ENCODE results near the gene SMAD5. TPM values are rescaled to one million over a fixed set of nuclear protein-coding genes. Genes with fewer than 3 reads are reported as not detected.
A peak's percentile ranks its signal among the peaks of the same experiment; 100 is the strongest.

The SMAD5 gene
- total and polyA plus RNA-seq, 2 of the 4 experiments (the other 2 are of a cell fraction) = 37.4 to 101 TPM

GRCh38 chr5:136191304-136192014, 58.8 kb downstream of the SMAD5 start:
- H4K5ac ChIP-seq (ENCODE audit: low read depth, low read length) = no peak overlapping the region
- peak overlapping the region; percentile 26 for H2AK9ac ChIP-seq (replicated peaks; ENCODE audit: low read depth, low read length, poor library complexity)
- WGBS, 2 experiments (ENCODE audit: extremely low coverage in 2 of 2, insufficient read length in 1 of 2) = 6% methylated on average over 17 of the region's 44 CpGs; no CpG with 5 or more reads in 1 of the 2 experiments
- DNase-seq (peak; percentile 20), ATAC-seq (ENCODE audit: low read depth) (peak; percentile 27)
- H2BK20ac ChIP-seq (ENCODE audit: low read depth, low read length) = no peak overlapping the region
- no peak overlapping the region for H3K14ac ChIP-seq (replicated peaks; ENCODE audit: low read depth, low read length)
- ChIA-PET CTCF (interaction anchor here (0.9 kb wide), 1 partner anchor 12 kb away, joined by 3 read pairs; no protein-coding TSS in a partner anchor), POLR2A (ENCODE audit: unreplicated experiment) (no interaction called here)
- no peaks in the 10 kb centered on the region for H3K79me1 ChIP-seq (ENCODE audit: low read depth in 1 of 2, low read length in 2 of 2)
- H3K18ac ChIP-seq (ENCODE audit: low read depth, low read length) = no peak overlapping the region
- H3K4ac ChIP-seq (ENCODE audit: low read depth, low read length) = no peak overlapping the region
- no peak overlapping the region for H3K4me3 ChIP-seq (ENCODE audit: insufficient read depth, low read depth, low read length)
- no peak overlapping the region for H3K27ac ChIP-seq (ENCODE audit: insufficient read depth, low read length)
- in situ Hi-C loops (cut with MboI; ENCODE audit: low sequenced_read_pairs) (no loop called here), dilution Hi-C loops (cut with HindIII; ENCODE audit: low sequenced_read_pairs, unreplicated experiment) (no loop called here), intact Hi-C loops (cut with micrococcal nuclease) (no loop called here)
- no peak overlapping the region for H4K8ac ChIP-seq (ENCODE audit: low read depth in 2 of 2, low read length in 2 of 2)
- no peak overlapping the region for H2BK15ac ChIP-seq (ENCODE audit: low read depth, low read length)
- peak overlapping the region; percentile 71; the same call in 1 of the 2 replicates for H3K4me2 ChIP-seq (ENCODE audit: low read depth, low read length)
- no peak overlapping the region for H2BK120ac ChIP-seq (ENCODE audit: low read depth, low read length)
- H4K91ac ChIP-seq (ENCODE audit: insufficient read depth, low read depth, low read length) = no peak overlapping the region
- H3K36me3 ChIP-seq (ENCODE audit: control insufficient read depth, insufficient read depth, low read length) = peaks cover 10% of the 10 kb centered on the region
- no peak overlapping the region for H3K56ac ChIP-seq (ENCODE audit: extremely low read depth, insufficient read depth, low read length)
- H3K4me1 ChIP-seq (ENCODE audit: control insufficient read depth, insufficient read depth, low read length) = no peaks in the 10 kb centered on the region; the same call in 1 of the 2 replicates
- H2AK5ac ChIP-seq (ENCODE audit: low read depth, low read length) = no peak overlapping the region
- no peak overlapping the region for H3K23ac ChIP-seq (ENCODE audit: low read depth, low read length)
- TF ChIP-seq RAD21 (IDR thresholded peaks at IDR 0.05; ENCODE audit: low read length) (no peak), CEBPB (IDR thresholded peaks at IDR 0.05; ENCODE audit: low read depth, low read length) (no peak), USF2 (IDR thresholded peaks at IDR 0.05; ENCODE audit: low read depth, low read length) (no peak), BHLHE40 (IDR thresholded peaks at IDR 0.05; ENCODE audit: low read depth, low read length) (no peak), MAZ (IDR thresholded peaks at IDR 0.05; ENCODE audit: borderline replicate concordance, low read depth, low read length) (no peak), SMC3 (IDR thresholded peaks at IDR 0.05; ENCODE audit: low read depth, low read length) (no peak), MAFK (IDR thresholded peaks at IDR 0.05; ENCODE audit: low read depth, low read length) (no peak), MXI1 (IDR thresholded peaks at IDR 0.05; ENCODE audit: borderline replicate concordance, low read depth, low read length) (no peak), FOS (IDR thresholded peaks at IDR 0.05; ENCODE audit: low read depth, low read length) (no peak), CHD1 (IDR thresholded peaks at IDR 0.05; ENCODE audit: low read depth, low read length) (no peak), RFX5 (IDR thresholded peaks at IDR 0.05; ENCODE audit: low read depth, low read length) (no peak), RCOR1 (IDR thresholded peaks at IDR 0.05; ENCODE audit: insufficient replicate concordance, low read length) (no peak), POLR2A (IDR thresholded peaks at IDR 0.05; ENCODE audit: low read depth, low read length) (no peak), NFE2L2 (IDR thresholded peaks at IDR 0.05; ENCODE audit: low read depth, low read length) (no peak)
- TF ChIP-seq, protein P1, sequence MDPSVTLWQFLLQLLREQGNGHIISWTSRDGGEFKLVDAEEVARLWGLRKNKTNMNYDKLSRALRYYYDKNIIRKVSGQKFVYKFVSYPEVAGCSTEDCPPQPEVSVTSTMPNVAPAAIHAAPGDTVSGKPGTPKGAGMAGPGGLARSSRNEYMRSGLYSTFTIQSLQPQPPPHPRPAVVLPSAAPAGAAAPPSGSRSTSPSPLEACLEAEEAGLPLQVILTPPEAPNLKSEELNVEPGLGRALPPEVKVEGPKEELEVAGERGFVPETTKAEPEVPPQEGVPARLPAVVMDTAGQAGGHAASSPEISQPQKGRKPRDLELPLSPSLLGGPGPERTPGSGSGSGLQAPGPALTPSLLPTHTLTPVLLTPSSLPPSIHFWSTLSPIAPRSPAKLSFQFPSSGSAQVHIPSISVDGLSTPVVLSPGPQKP (IDR thresholded peaks at IDR 0.05; ENCODE audit: borderline replicate concordance, low read depth, low read length) = no peak
- TF ChIP-seq, protein P2, sequence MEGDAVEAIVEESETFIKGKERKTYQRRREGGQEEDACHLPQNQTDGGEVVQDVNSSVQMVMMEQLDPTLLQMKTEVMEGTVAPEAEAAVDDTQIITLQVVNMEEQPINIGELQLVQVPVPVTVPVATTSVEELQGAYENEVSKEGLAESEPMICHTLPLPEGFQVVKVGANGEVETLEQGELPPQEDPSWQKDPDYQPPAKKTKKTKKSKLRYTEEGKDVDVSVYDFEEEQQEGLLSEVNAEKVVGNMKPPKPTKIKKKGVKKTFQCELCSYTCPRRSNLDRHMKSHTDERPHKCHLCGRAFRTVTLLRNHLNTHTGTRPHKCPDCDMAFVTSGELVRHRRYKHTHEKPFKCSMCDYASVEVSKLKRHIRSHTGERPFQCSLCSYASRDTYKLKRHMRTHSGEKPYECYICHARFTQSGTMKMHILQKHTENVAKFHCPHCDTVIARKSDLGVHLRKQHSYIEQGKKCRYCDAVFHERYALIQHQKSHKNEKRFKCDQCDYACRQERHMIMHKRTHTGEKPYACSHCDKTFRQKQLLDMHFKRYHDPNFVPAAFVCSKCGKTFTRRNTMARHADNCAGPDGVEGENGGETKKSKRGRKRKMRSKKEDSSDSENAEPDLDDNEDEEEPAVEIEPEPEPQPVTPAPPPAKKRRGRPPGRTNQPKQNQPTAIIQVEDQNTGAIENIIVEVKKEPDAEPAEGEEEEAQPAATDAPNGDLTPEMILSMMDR (conservative IDR thresholded peaks at IDR 0.05; ENCODE audit: low read depth, low read length) = no peak
- peaks cover 53% of the 10 kb centered on the region for H3K27me3 ChIP-seq (ENCODE audit: control insufficient read depth, insufficient read depth, low read length)
- no peaks in the 10 kb centered on the region for H3K9me3 ChIP-seq (ENCODE audit: control insufficient read depth, insufficient read depth, low read length)
- H2BK5ac ChIP-seq (ENCODE audit: low read depth, low read length, poor library complexity, severe bottlenecking) = no peak overlapping the region
- no peak overlapping the region for H2AFZ ChIP-seq (replicated peaks; ENCODE audit: low read length, poor library complexity)
- BruUV-seq (replicated peaks) = no TSS peak
- H4K20me1 ChIP-seq (ENCODE audit: insufficient read depth, low read length) = peaks cover 13% of the 10 kb centered on the region; the same call in 1 of the 2 replicates
- no peaks in the 10 kb centered on the region for H3K9me1 ChIP-seq (ENCODE audit: insufficient read depth, low read length)
- no peak overlapping the region for H3K9ac ChIP-seq (ENCODE audit: low read depth, low read length)
